ENCODE results near the gene ASCL4. TPM values are rescaled to one million over a fixed set of nuclear protein-coding genes. Genes with fewer than 3 reads are reported as not detected.

Gene ASCL4
- total and polyA plus RNA-seq, 2 experiments from 2014 or later = not detected

- Histone ChIP-seq H2AFZ (no peak overlapping the region), H3K4me3 (no peak overlapping the region), H4K20me1 (replicated peaks; ENCODE audit: insufficient read depth) (0 out of 2 replicates have a peak, but pooled peaks cover 3% of the 10 kb centered on the region), H3K36me3 (ENCODE audit: insufficient read depth) (no peaks in the 10 kb centered on the region), H3K9me2 (ENCODE audit: insufficient read depth) (no peaks in the 10 kb centered on the region), H3F3A (replicated peaks; ENCODE audit: low read depth) (no peaks in the 10 kb centered on the region), H3K27me3 (ENCODE audit: insufficient read depth) (no peaks in the 10 kb centered on the region), H3K27ac (ENCODE audit: low read depth) (no peak overlapping the region), H3K4me1 (ENCODE audit: insufficient read depth) (peaks cover 8% of the 10 kb centered on the region), H3K4me2 (no peak overlapping the region), H3K79me2 (replicated peaks; ENCODE audit: insufficient read depth) (peaks cover 7% of the 10 kb centered on the region)
- TF ChIP-seq EZH2phosphoT487 (IDR thresholded peaks at IDR 0.05; ENCODE audit: unreplicated experiment) = no peak
- no peak for TF ChIP-seq NANOG (IDR thresholded peaks at IDR 0.05; ENCODE audit: borderline replicate concordance)
- TF ChIP-seq, protein P1, sequence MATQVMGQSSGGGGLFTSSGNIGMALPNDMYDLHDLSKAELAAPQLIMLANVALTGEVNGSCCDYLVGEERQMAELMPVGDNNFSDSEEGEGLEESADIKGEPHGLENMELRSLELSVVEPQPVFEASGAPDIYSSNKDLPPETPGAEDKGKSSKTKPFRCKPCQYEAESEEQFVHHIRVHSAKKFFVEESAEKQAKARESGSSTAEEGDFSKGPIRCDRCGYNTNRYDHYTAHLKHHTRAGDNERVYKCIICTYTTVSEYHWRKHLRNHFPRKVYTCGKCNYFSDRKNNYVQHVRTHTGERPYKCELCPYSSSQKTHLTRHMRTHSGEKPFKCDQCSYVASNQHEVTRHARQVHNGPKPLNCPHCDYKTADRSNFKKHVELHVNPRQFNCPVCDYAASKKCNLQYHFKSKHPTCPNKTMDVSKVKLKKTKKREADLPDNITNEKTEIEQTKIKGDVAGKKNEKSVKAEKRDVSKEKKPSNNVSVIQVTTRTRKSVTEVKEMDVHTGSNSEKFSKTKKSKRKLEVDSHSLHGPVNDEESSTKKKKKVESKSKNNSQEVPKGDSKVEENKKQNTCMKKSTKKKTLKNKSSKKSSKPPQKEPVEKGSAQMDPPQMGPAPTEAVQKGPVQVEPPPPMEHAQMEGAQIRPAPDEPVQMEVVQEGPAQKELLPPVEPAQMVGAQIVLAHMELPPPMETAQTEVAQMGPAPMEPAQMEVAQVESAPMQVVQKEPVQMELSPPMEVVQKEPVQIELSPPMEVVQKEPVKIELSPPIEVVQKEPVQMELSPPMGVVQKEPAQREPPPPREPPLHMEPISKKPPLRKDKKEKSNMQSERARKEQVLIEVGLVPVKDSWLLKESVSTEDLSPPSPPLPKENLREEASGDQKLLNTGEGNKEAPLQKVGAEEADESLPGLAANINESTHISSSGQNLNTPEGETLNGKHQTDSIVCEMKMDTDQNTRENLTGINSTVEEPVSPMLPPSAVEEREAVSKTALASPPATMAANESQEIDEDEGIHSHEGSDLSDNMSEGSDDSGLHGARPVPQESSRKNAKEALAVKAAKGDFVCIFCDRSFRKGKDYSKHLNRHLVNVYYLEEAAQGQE (IDR thresholded peaks at IDR 0.05; ENCODE audit: unreplicated experiment) = no peak
- TF ChIP-seq CREB1 (CRISPR knock-in tag; IDR thresholded peaks at IDR 0.05; ENCODE audit: low read depth) = no peak
- no peak for TF ChIP-seq STAT1 (IDR thresholded peaks at IDR 0.05; ENCODE audit: unreplicated experiment)
- TF ChIP-seq ZNF331 (CRISPR knock-in tag; IDR thresholded peaks at IDR 0.05; ENCODE audit: low read depth) = no peak
- Mint-ChIP-seq H3K36me3 (ENCODE audit: low read depth) (no peaks in the 10 kb centered on the region; the same call in 2 of the 3 replicates), H3K27me3 (ENCODE audit: insufficient read depth, low read depth, poor library complexity) (peaks cover 13% of the 10 kb centered on the region), H3K4me3 (no peak overlapping the region), H3K27ac (no peak overlapping the region), H3K4me1 (peaks cover 7% of the 10 kb centered on the region; the same call in 2 of the 3 replicates), H3K9me3 (no peaks in the 10 kb centered on the region)
- DNase-seq (ENCODE audit: low spot score) = no peak
- no peak for ATAC-seq
Observed at GRCh38 chr12:107764626-107765025, 9.9 kb upstream of the ASCL4 start.

DNA sequence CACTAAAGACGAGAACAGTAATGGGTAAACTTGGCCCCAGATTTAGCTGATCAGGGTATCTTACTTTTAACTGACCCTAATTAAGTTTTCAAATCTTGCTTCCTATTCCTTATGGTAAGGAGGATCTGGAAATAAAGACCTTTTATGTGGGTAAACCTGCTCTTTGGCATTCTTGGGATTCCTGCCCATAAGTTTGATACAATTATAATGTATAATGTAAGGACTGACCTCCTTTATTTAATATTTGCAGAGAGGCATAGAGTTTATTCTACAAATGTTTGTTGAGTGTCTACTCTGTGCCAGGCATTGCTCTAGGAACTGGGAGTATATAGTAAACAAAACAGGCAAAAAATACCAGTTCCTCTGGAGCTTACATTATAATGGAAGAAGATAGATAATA lies 9.2 kb upstream of the ASCL4 start:
- Histone ChIP-seq H3F3A (replicated peaks; ENCODE audit: low read depth) (no peaks in the 10 kb centered on the region), H3K9me2 (ENCODE audit: insufficient read depth) (no peaks in the 10 kb centered on the region), H3K27me3 (ENCODE audit: insufficient read depth) (peaks cover under 1% of the 10 kb centered on the region; the same call in 1 of the 2 replicates), H3K4me1 (ENCODE audit: insufficient read depth) (peaks cover 3% of the 10 kb centered on the region; the same call in 1 of the 2 replicates), H4K20me1 (replicated peaks; ENCODE audit: insufficient read depth) (no peaks in the 10 kb centered on the region), H3K4me3 (no peak overlapping the region), H3K79me2 (replicated peaks; ENCODE audit: insufficient read depth) (peaks cover under 1% of the 10 kb centered on the region; the same call in 1 of the 2 replicates), H3K36me3 (ENCODE audit: insufficient read depth) (no peaks in the 10 kb centered on the region), H2AFZ (no peak overlapping the region), H3K27ac (ENCODE audit: low read depth) (no peak overlapping the region), H3K4me2 (no peak overlapping the region)
- Mint-ChIP-seq H3K27me3 (ENCODE audit: insufficient read depth, low read depth, poor library complexity) (peaks cover 13% of the 10 kb centered on the region), H3K9me3 (no peaks in the 10 kb centered on the region; the same call in 2 of the 3 replicates), H3K4me3 (no peak overlapping the region), H3K36me3 (ENCODE audit: low read depth) (no peaks in the 10 kb centered on the region), H3K27ac (no peak overlapping the region), H3K4me1 (no peaks in the 10 kb centered on the region; the same call in 2 of the 3 replicates)
- DNase-seq (ENCODE audit: low spot score) = no peak
- ATAC-seq = no peak
- TF ChIP-seq JUNB (IDR thresholded peaks at IDR 0.05; ENCODE audit: unreplicated experiment) (no peak), ZNF114 (CRISPR knock-in tag; IDR thresholded peaks at IDR 0.05) (no peak), EZH2phosphoT487 (IDR thresholded peaks at IDR 0.05; ENCODE audit: unreplicated experiment) (no peak), CTCF (conservative IDR thresholded peaks at IDR 0.05; ENCODE audit: low read depth in 2 of 2) (no peak)
- TF ChIP-seq, protein P1 (IDR thresholded peaks at IDR 0.05; ENCODE audit: unreplicated experiment) = no peak
